NCI-H2196 (cell line): Measurements from ENCODE around the gene C1S.
"Not testable (repeated sequence)": the region's sequence is repeated elsewhere in the genome, so short reads cannot be mapped to it uniquely, and the experiment has no call there.

Experiments
- DNase-seq: peaks from one replicate; lab custom pipeline; 2025; ENCODE audit not compliant: unreplicated experiment; lab: John Stamatoyannopoulos, UW

The C1S gene

DNA sequence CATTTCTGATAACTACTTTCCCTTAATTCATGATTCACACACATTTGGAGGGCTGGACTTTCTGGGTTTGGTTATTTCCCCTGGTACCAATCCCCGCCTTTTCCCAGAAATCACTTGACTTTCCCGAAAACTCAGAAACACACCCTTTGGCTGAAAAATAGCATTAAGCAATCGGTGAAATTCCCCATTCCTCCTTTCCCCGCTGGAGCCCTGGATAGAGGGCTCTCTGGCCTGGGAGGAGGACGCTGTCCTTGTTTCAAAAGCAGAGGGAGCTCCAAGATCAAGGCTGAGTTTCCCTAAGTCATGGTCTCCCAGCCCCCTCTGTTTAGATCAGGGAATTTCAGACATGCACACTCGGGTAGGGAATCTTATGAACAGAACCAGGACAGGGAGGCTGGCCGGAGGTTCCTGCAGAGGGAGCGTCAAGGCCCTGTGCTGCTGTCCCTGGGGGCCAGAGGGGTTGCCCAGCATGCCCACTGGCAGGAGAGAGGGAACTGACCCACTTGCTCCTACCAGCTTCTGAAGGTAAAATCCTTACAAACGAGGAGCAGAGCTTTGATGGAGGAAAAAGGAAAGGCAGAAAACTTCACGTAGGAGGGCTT, at the start of gene C1S:
Gene C1S, plus strand, starts transcription at position 366 of the 602 bp plus-strand sequence. CDS start 1,195 bp downstream, outside the sequence.
- DNase-seq, result no peak

DNA sequence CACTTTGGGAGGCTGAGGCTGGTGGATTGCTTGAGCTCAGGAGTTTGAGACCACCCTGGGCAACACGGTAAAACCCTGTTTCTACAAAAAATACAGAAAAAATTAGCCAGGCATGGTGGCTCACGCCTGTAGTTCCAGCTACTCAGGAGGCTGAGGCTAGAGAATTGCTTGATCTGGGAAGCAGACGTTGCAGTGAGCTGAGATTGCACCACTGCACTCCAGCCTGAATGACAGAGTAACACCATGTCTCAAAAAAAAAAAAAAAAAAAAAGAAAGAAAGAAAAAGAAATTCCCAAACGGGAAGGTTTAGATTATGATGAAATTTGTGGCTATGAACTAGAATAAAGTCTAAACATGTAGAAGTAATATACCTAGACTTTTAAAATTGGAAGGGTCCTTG, 49.1 kb upstream of the C1S start:
- DNase-seq, result not testable (repeated sequence)

DNA sequence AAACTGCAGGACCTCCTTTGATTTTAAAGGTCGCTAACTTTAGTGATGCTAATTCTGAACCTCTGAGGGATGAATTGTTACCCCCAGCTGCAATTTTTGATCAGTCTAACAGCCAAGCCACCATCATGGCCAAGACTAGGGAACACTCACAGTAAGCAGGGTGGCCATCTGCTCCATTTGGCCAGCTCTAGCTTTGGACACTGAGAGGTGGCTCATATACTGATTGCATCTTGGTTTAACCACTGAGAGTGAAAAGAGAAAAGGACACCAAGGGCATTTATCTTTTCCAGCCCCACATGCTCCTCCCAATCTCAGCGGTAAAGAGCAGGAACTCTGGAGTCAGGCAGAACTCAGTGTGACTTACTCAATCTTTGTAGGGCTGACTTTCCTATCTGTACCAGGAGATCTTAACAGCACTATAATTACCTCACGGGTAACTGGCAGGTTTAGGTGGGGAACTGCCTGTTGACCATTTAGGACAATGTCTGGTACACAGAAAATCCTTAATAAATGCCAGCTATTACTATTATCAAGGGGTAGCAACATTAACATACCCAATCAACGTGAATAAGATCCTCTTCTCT, 48.4 kb upstream of the C1S start:
- DNase-seq, result no peak

DNA sequence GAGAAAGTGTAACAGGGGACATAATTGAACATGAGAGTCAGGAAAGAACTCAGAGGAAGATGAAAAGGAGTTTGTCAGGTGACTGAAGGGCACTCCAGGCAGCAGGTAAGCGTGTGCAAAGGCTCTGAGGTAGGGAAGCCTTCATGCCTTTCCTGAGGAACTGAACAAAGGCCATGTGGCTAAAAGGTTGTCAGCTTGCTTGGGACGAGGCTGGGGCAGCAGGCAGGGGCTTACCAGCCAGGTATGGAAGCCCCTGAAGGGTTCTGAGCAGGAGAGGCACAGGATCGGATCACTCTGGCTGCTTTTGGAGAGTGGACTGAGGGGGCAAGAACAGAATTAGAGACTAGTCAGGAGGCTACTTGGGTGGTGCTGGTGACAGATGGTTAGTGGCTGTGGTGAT, 47.4 kb upstream of the C1S start:
- DNase-seq, result no peak

DNA sequence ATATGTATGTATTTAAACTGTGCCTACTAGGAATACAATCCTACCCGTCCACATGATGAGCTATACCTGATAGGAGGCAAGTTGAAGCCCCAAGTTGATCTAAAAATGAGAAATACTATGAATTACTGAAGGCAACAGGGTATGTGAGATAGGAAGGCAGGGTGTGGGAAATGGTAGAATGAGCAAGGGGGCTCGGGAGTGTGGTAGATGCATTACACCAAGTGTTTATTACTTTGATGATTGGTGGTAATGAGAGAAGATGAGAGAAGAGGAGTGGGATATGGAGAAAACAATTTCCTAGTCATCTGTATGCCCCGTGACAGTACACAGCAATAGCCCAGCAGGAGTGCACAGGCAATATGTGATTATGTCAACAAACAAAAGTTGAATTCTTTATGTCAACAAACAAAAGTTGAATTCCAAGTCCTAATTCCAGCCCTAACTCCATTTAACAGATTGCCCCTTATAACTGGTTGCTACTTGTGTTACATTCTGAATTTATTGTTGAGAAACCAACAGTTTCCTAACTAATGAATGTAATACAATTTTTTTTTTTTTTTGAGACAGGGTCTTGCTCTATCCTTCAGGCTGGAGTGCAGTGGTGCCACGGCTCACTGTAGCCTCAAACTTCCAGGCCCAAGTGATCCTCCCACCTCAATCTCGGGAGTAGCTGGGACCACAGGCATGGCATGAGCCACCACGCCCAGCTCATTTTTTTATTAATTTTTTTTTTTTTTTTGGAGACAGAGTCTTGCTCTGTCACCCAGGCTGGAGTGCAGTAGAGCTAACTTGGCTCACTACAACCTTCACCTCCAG, 44.8 kb upstream of the C1S start:
- no peak for DNase-seq

DNA sequence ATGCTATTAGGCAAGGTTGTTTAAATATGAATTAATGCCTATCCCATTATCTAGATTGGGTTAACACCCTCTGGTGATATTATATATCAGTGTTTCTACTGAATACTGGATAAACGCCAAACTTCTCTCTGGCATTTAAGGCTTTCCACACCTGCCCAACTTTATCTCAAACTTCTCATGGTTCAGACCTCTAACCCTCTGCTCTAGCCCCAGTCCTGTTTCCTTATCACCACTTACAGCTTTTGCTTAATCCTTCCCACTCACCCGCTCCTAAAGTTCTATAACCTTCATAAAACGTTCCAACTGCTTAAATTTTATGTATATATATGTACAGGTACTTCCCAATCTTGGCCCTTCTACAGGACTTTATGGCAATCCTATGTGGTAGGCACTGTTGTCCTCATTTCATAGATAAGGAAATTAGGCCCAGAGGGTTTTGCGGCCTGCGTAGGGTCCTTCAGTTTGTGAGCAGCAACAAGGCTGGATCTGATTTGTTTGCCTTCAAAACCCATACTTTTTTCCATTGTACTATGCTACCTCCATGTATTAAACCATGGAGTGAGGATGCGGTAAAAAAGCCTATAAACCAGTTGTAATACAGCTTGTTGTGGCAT, 43.5 kb upstream of the C1S start:
- no peak for DNase-seq

DNA sequence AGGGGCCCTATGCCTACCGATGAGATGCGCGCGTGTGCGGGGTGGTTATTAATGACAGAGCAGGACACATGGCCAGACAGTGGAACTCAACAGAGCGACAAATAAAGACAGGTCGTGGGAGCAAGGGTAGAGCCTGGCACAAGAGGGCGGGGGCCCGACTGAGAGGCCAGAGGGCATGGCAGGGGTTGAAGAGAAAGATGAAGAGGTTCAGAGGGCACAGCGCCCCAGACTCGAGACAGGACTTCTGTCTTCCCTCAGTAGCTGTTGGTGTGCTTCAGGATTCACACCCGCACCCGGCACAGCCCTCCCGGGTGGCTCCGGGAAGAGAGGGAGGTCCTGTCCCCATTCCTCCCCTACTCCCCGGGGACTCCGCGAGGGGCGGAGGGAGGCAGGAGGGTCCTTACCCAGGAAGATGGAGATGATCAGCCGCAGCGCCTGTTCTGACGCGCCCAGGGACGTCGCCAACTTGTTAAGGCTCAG, 42.6 kb upstream of the C1S start:
- DNase-seq, result no peak

DNA sequence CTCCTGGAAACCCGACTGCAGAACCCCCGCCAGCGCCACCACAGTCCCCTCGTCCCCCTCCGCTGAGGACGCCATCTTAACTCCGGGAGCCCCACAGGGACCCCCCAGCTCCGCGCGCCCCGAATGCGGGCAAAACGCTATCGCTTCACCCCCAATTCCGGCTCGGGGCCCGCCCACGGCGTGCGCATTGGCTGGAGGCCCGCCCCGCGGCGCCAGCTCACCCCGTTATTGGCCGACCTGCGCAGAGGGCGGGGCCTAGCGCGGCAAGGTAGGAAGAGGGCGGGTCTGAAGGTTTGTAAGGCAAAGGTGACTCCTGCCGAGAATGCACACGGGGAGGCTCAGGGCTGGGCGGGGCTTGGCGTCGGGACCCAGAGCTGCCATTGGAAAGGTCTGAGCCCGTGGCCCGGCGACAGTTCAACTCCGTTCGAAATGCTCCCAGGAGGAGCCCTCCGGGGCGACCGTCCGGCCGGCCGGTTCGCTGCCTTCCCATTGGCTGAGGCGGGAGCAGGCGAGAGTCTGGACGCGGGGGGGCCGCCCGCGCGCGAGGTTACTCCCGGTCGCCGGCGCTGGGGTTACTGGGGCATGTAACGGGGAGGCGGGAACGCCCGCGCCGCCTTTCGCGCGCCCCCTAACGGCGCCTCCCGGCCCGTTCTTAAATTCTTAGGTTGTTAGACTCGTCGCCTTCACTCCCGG, 42.0 kb upstream of the C1S start, which contains the start of gene LPCAT3:
Gene LPCAT3, minus strand, starts transcription at position 127 of the 693 bp plus-strand sequence. Its CDS starts 52 bp downstream, at position 75.
- peak; percentile 91 for DNase-seq

DNA sequence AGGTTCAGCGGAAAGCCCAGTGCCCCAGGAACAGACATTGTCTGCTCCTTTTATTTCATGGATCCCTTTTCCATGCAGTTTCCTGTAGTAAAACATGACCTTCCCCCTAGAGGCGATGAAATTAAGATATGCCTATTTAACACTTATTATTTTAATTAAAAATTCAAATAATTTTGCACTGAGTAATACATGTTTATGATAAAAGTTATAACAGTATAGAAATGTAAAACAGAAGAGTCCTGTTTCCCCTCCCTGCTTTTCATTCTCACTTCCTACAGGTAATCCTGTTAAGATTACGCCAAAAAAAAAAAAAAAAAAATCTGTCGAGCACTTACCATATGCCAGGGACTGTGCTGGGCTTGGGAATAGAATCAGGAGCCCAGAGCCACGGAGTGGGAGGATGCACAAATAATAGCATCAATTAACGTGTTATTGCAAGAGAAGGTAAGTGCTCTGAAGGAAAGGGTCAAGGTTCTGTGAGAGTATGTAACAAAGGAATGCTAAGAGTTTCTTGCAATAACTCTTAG, 41.4 kb upstream of the C1S start:
- no peak for DNase-seq

DNA sequence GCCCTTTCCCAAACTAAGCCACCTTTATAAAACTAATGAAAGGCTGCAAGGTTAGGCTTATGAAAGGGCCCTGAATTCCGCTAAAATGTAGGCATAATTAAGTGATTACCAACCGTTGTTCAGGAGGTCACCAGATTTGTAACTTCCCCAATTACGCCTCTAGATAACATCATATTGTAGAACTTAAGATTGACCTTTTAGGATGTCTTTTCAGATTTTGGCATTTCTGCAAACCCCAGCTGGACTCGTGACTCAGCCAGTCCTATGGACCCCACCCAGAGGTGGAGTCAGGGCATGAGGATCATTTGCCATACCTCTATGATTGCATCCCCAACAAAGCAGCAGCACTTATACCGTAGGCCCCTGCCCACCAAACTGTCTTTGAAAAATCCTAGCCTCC, 38.6 kb upstream of the C1S start:
- no peak for DNase-seq

DNA sequence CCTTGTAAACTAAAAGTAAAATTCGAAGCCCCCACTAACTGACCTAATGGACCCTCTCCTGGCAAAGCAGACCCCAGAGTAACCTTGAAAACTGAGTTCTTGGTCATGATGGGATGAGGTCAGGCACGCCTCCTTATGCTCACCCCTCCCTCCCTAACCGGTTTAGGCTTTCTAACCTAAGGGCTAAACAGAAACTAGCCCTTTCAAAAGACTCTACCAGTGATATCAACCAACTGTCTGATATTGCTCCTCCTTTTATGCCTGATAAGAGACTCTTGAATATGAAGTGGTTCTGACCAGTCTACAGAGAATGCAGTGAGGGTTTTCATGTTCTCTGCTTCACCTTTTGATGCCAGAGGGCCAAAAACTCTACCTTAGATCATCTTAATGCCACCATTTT, 37.4 kb upstream of the C1S start:
- no peak for DNase-seq

DNA sequence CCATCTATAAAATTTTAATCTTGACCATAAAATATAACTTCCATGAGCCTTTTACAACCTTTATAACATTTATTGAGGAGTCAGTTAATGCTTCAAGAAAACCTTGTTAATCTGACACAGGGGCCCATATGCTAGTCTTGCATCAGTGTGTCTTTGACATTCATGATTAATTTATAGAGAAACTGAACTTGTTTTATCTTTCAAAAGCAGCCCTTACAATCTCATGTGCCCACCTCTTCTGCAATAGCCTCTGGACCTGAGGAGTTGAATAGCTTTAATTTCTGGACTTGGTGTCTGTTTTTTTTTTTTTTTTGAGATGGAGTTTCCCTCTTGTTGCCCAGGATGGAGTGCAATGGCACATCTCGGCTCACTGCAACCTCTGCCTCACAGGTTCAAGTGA, 33.7 kb upstream of the C1S start:
- DNase-seq, result no peak

DNA sequence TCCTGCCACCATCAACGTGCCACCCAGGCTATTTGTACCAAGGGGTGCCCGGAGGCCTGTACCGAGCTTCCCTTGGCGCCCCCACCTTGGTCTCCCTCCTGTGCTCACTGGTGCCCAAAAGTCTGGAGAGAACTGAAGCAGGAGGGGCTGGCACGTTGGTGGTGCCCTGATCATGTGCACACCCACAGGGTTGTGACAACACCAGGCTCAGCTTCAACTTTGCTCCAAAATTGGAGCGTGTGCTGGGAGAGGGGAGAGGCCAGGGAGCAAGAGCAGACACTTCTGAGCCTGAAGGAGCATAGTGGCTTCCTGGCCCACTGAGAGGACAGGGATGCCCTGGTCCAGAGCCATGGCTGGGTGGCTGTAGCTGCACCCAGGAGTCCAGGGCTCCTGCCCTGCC, 29.2 kb upstream of the C1S start:
- DNase-seq, result no peak

DNA sequence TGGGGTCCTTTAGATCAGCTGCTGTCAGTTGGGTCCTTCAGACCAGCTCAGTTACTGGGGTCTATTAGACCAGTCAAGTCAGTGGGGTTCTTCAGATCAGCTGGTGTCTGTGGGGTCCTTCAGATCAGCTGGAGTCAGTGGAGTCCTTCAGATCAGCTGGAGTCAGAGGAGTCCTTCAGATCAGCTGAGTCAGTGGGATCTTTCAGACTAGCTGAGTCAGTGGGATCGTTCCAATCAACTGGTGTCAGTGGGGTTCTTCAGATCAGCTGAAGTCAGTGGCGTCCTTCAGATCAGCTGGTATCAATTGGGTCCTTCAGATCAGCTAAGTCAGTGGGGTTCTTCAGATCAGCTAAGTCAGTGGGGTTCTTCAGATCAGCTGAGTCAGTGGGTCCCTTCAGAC, 27.5 kb upstream of the C1S start:
- no peak for DNase-seq

DNA sequence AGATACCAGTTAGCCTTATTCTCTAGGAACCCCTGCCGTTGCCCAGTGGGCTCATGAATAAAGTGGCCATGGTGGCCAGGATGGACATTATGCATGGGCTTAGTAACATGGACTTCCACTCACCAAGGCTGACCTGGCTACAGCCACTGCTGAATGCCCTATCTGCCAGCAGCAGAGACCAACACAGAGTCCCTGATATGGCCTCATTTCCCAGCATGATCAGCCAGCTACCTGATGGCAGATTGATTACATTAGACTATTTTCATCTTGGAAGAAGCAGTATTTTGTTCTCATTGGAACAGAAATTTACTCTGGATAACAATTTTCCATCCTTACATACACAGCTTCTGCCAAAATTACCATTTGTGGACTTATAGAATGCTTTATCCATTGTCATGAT, 26.1 kb upstream of the C1S start:
- no peak for DNase-seq

DNA sequence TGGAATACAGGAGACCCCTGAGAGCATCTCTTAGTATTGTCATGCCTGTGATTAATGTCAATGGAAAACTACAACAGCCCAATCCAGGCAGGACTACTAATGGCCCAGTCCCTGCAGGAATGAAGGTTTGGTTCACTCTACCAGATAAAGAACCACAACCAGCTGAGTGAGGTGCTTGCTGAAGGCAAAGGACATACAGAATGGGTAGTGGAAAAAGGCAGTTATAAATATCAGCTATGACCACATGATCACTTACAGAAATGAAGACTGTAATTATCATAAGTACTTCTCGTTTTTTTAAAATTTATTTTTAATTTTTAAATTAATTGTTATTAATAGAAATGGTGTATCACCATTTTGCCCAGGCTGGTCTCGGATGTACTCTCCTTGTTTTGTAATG, 25.1 kb upstream of the C1S start:
- no peak for DNase-seq

DNA sequence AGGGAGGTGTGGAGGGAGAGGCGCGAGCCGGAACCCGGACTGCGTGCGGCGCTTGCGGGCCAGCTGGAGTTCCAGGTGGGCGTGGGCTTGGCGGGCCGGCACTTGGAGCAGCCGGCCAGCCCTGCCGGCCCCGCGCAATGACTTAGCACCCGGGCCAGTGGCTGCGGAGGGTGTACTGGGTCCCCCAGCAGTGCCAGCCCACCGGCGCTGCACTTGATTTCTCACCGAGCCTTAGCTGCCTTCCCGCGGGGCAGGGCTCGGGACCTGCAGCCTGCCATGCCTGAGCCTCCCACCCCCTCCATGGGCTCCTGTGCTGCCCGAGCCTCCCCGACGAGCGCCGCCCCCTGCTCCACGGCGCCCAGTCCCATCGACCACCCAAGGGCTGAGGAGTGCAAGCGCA, 23.1 kb upstream of the C1S start:
- DNase-seq, result not testable (repeated sequence)

DNA sequence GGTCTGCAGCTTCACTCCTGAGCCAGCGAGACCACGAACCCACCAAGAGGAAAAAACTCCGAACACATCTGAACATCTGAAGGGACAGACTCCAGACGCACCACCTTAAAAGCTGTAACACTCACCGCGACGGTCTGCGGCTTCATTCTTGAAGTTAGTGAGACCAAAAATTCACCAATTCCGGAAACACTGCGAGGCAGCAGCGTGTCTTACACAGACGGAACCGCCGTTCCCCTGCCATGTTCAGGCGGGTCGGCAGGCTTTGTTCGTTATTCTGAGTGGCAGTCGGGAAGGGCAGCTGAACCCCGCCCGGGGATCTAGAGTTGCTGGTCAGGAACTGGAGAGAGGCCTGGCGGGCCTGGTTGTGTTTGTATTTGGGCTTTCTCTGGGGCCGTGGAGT, 21.9 kb upstream of the C1S start:
- DNase-seq, result no peak

DNA sequence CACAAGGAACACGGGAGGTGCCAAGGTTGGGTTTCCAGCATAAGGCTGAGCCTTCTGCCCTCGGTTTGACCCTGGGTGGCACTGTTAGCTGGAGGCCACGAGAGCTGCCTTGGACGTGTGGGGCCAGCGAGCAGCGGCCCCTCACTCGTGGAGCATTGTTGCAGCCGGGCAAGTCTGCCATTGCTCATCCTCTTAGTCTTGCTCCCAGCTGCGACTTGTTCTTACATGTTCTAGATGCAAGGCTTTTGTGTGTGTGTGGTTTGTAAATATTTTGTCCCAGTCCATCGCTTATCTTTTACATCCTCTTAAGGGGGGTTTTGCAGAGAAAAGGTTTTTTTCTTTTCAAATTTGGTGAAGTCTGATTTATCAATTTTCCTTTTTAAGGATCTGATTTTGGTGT, 21.1 kb upstream of the C1S start:
- no peak for DNase-seq

DNA sequence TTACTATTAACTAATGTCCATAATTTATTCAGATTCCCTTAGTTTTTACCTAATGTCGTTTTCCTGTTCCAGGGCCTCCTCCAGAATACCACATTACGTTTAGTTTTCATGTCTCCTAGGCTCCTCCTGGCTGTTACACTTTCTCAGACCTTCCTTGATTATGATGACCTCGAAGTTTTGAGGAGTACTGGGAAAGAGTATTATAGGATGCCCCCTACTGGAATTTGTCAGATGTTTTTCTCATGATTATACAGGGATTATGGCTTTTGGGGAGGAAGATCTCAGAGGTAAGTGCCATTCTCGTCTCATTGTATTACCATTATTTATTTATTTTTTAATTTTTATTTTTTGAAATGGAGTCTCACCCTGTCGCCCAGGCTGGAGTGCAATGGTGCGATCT, 17.7 kb upstream of the C1S start:
- no peak for DNase-seq

DNA sequence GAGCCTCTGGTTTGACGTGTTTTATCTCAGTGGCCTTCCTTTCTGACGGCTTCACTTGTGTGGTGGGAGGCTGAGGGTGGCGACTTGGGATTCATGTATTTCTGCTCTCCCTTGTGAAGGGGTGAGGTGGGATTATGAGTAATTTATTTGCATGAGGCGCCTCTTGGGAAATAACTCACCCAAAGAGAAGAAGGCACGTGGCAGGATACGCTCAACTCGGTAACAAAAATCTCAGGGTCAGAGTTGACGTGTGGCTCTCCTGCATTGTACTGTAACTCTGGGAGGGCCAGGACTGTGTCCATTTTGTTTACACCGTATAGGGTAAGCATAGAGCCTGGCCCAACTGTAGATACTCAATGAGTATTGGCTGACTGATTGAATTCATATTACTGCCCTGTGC, 14.6 kb upstream of the C1S start:
- DNase-seq, result no peak
